HK-2 (cell line): Measurements from ENCODE around the gene BIN1.

ENCODE experiments used
- DNase-seq: peaks from one replicate; pipeline ENCODE4 v3.0.0-alpha.2; 2018; ENCODE audit not compliant: unreplicated experiment

Gene BIN1, protein sequence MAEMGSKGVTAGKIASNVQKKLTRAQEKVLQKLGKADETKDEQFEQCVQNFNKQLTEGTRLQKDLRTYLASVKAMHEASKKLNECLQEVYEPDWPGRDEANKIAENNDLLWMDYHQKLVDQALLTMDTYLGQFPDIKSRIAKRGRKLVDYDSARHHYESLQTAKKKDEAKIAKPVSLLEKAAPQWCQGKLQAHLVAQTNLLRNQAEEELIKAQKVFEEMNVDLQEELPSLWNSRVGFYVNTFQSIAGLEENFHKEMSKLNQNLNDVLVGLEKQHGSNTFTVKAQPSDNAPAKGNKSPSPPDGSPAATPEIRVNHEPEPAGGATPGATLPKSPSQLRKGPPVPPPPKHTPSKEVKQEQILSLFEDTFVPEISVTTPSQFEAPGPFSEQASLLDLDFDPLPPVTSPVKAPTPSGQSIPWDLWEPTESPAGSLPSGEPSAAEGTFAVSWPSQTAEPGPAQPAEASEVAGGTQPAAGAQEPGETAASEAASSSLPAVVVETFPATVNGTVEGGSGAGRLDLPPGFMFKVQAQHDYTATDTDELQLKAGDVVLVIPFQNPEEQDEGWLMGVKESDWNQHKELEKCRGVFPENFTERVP

DNA sequence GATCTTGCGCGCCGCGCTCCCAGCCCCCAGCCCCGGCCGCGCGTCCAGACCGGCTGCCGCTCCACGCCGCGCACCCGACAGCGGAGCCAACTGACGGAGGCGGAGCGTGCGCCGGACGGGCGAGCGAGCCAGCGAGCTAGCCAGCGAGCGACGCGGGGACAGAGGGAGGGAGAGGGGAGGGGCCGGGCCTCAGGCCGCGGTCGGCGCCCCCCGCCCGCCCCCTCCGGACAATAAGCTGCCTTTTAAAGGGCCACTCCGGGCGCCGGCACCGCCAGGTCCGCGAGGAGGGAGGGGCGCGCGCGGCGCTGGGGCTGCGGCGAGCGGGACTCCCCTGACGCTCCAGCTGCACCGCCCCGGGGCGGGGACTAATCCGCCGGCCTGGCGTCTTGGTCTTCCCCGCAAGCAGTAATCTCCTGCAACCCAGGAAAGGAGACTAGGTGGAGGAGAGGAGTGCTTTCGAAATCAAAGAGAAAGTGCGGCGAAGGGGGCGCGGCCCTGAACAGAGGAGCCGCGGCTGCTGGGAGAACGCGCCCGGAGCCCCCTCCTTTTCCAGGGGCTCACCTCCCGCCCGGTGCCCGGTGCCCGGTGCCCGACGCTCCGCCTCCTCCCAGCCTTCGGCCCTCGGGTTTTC, at the start of gene BIN1:
TSS of gene BIN1 (minus strand) at position 164 of the 631 bp plus-strand sequence. CDS start 211 bp downstream, outside the sequence.
- DNase-seq = peak; percentile 85

DNA sequence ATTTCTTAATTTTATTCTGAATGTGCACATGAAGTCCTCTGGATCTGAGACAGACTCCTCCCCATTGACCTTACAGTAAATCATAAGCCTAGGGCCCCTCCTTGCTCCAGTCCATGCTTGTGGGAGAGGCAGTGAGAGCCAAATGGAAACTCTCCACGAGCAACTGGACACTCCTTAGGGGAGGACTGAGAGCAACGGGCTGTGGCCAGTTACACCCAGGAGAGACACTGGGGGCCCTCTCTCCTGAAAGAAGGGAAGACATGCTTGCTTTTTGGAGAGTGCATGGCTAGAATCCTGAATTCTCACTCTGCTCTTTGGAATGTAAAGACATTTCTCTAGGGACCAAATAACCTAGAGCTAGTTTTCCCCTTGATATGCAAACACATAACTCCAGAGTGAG, 49.0 kb upstream of the BIN1 start:
- DNase-seq = no peak

DNA sequence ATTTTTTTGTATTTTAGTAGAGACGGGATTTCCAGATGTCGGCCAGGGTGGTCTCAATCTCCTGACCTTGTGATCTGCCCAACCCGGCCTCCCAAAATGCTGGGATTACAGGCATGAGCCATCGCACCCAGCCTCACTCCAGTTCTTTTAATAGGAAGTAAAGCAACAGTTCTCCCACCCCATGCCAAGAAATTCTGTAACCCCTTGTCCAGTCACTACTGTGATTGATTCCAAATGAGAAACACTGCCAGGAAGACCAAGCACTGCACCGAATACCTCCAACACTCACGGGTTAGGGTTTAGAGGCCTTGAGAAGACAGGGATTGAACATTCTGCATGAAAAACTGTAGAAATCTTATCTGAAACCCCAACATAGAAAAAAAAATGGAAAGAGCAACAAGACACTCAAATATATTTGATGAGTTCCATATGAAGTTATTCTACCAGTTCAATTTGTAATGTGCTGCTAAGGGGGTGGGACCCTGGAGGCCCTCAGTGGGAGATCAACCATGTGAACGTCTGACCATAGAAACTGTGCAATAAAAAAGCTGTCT, 48.2 kb upstream of the BIN1 start:
- no peak for DNase-seq

DNA sequence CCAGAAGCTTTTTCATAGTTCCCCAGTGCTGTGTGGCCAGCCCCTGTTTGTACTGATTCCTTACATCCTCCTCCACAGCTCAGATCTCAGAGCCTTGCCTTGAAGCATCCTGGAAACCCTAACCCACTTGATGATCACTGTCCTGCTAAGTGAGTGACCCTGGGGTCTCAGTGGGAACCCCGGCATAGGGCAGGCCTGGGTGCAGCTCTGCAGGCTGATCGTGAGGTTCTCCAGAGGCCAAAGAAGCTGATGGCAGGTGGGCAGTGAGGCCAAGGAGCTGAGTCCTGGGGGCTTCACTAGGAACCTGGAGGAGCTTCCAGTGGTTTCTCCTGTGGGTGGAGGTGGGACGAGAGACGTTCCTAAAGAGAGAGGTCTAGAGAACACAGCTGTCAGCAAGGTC, 47.4 kb upstream of the BIN1 start:
- DNase-seq = no peak

DNA sequence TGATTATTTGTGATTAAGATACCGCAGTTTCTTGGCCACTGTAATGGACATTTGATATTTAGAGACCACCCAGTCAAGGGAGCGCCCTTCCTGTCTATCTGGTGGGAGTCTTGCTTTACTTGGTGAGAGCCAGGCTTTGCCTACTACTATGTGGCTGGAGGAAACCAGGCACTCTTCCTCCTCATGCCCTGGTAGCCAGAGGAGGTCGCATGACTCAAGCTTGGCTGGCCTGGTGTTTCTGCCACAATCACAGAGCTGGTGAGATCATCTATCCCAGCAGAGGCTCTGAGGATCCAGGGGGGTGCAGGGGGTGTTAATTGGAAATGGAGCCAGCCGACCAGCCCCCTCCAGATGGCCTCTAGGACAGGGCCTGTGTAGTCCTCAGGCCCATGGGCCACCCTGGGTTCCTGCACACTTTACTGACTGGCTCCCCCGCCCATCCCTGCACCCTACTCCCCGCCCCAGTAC, 46.8 kb upstream of the BIN1 start:
- peak; percentile 73 for DNase-seq

DNA sequence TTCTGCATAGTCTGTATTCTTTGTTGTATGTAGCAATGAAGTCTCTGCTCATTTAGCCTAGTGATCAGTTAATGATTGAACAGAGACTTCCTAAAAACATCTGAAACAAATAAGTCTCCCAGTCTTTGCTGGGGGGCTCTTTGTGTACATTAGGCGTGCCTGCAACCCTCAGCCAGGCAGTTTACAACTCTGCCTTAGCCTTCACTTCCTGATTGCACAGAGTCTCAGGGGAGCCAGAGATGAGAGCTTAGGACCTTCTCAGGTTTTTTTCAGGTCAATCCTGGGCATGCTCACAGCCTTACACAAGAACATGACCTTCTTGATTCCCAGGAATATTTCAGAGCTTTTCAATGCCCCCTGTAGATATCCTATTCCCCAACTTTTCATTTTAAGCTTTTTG, 44.0 kb upstream of the BIN1 start:
- DNase-seq = no peak

DNA sequence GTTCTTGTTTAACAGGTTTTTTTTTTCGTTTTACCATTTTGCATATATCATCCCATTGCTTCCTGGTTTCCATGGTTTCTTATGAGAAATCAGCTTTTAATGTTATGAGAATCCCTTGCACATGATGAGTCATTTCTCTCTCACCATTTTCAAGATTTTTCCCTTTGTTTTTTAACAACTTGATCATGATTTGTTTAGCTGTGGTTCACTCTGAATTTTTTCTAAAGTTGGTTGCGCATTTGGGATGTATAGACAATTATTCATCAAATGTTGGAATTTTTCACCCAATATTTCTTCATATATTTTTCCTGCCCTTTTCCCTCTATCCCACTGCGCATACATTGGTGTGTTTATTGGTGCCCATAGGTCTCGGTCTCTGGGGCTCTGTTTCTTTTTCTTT, 42.4 kb upstream of the BIN1 start:
- no peak for DNase-seq

DNA sequence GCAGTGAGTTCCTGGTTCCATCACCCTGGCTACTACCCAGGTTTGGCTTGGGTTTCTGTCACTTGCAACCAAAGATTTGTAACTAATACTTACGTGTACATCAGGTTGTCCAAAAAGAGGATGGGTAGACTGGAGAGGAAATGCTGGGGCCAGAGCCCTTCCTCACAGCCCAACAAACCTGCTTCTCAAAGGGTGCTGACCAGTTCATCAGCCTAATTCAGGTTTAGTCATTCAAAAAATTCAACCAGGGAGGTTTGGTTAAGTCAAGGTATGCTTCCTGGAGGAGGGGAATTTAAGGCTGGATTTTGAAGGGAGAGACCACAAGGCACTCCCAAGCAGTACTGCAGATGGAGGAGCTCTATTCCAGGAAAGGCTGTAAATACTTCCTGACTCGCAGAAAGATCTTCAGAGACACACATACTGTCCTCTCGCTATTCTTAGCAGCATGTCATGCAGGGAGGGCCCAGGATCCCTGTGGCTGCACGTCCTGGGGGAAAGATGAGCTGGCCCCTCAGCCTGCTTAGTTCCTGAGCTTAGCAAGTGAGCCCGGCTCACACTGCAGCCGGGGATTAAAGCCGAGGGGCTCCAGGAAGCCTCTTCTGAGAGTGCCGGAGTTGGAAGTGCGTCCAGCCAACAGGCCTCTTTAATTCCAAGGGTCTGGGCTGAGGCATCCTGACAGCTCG, 40.0 kb upstream of the BIN1 start:
- DNase-seq = no peak

DNA sequence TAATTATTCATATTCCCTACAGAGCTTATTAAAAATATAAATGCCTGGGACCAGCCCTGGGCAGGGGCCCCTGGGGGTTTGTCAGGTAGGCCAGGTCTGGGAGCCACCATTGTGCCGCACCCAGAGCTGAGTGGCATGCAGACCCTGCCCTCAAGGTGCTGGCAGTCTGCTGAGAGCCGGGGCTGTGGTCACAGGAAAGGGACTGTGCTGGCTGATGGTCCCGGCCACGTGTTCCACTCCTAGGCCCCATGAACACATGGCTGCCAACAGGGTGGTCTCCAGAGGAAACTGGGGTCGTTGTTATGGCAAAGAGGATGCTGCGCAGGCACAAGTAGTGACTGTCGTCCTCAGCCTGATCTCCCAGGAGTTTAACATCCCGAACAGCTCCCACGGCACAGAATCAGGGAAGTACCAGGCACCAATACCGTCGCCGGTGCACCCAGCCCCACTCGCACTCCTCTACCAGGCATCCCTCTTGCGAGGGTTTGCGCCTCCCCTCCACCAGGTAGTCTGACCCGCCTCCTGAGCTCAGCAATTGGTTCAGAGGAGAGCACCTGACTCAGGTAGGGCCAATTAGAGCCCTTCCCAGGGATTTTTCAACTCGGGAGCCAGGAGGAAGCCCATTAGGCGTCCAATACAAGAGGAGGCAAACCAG, 39.2 kb upstream of the BIN1 start:
- no peak for DNase-seq

DNA sequence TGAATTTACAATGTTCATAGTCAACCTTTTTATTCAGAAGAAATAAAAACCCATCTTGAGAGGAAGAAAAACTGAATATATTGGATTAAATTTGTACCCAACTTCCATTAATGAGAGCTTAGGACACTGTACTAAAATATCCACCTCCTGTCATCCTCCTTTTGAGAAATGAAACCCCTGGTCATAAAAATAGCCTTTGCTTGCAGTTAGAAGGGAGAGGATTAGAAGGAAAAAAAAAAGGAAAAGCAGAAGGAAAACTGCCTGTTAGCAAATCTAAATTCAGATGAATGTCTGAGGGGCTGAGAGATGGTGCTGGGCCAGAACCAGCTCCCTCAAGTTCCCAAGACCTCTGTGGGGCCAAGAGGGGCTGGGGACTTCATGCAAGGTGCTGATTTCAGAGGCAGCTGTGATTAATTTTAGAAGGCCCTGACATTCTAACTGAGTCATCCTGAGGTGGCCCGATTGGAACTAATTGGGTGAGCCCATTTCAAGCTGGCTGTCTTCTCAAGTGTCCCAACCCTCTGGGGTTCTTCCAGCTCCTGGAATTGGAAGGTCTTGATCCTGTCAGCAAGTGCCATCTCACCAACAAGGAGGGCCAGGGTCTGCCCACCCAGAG, 38.4 kb upstream of the BIN1 start:
- no peak for DNase-seq

DNA sequence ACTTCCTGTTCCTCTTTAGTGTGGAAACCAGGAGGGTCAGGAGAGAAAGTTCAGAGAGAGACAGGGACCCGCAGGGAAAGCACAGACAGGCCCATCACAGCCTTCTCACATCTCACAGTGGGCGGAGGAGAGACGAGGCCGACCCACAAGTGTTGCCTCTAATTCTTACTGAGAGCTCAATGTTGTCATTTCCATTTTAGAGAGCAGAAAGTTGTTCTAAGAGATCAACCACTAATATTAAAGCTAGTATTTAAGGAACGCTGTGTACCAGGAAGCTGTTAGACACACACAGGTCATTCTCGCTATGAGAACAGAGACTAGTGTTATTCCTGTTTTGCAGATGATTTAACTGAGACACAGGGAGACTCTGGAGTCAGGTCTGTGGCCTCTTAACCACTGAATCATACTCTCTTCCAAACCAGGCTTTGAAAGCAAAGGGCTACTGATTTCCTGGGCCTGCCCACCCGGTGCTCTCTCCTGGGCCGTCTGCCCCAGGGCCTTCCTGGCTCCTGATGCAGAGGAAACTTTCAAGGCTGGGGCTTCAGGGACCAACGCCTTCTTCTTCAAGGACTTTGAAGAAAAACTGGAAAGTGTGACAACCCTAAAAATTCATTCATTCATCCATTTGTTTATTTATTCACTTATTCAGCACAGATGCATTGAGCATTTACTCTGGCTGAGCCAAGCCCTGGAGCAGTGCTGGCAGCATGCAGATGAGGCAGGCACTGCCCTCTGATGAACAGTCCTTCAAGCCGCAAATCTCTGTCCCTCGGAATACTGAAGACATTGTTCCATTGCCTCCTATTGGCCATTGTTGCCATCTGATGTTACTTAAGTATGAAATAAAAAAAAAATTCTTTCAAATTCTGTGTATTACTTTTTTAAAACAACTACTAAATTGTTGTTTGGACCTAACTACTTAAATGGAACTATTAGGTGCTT, 37.2 kb upstream of the BIN1 start:
- DNase-seq = no peak

DNA sequence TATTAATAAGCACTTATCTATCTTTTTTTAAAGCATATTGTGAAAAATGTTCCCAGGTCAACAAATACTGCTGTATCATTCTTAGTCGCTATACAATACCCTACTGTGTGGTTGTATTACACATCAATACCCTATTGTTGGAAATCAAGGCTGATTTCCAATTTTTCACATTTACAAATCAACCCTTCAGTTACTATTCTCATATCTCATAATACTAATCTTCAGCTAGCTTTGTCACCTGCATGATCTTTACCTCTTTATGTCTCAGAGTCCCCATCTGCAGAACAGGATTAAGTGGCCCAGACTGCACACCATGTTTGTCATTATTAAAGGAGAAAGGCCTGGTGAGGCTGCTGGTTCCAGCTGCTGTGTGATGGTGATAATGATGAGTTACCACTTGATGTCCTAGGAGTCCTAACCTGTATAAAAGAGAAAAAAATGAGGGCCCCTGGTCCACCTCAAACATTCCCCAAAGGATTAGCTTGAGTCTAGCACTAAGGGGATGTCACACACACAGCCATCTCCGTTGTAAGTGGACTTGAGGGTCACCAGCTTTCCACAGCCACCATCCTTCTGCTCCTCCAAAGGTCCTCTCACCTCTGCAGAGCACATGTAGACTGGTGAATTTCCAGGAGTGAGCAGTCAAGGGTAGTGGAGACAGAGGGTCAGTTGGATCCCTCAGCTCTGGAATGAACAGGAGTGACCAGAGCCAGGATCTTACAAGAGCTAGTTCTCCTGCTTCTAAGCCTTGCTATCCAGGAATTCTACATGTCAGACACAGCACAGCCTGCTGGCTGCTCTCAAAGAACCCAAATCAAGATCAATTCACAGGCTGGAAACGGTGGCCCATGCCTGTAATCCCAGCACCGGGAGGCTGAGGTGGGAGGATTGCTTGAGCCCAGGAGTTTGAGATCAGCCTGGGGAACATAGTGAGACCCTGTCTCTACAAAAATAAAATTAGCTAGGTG, 36.0 kb upstream of the BIN1 start:
- DNase-seq = no peak

DNA sequence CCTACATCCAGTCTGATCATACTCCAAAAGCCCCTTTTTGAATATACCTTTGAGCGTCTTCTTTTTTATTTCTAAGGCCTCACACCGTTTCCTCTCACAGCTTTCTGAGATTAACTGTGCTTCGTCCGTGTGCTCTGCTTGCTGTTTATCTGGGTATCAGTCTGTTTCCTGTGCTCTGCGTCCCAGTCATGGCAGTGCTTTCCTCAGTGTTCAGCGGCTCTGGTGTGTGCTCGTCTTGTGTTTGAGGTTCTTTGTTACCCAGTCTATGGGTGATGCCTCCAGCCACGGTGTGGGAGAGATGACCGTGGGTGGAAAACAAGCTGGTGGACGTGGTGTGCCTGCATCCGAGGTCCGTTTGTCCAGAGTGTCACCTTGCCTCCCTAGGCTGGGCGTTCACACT, 33.6 kb upstream of the BIN1 start:
- DNase-seq = no peak

DNA sequence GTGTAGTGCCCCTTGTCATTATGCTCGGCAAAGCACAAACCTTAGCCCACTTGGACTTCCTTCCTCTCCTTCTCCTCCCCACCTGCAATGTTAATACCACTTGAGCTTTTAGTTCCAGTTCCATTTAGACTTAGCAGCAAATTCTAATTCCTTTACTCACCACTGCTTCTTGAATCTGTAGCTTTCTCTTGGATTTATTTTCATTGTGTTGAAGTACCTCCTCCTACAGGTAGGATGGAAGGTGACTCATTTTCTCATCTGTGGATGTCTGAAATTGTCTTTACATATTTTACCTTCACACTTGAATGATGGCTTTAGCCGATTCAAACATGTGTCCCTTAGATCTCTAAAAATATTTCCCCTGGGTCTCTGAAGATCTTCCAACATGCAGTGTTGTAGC, 32.8 kb upstream of the BIN1 start:
- DNase-seq = no peak

DNA sequence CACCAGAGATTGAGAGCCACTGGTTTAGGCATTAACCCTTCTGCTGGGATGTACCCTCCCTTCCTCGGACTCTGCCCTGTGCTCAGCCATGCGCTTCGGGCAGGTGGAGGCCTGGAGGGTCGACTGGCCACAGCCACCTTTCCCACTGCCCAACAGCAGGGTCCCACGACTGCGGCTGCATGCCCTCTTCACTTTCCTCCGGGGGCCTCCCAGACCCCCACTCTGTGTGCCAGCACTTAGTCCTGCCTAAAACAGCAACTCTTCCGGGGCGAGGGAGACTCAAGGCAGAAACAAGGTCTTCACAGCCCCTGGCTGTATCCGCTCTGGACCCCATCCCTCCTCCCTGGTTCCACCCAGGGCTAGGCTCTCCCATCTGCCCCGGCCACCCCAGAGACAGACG, 31.3 kb upstream of the BIN1 start:
- DNase-seq = no peak

DNA sequence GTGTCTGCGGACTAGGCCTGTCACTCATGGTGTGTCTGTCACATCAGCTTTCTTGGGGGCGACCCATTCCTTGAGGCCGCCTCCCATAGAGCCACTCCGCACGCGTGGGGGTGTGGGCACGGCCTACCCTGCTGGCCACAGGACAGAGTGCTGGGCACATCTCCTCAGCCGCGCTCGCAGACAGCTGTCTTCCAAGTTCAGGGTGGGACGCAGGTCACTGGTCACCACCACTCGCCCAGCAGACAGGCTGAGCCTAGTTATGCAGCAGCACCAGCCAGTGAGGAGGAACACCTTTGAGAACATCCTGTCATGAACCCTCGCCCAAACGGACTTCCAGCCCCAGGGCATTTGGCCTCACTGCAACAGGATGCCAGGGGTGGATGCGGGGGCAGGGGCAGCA, 30.8 kb upstream of the BIN1 start:
- DNase-seq = no peak

DNA sequence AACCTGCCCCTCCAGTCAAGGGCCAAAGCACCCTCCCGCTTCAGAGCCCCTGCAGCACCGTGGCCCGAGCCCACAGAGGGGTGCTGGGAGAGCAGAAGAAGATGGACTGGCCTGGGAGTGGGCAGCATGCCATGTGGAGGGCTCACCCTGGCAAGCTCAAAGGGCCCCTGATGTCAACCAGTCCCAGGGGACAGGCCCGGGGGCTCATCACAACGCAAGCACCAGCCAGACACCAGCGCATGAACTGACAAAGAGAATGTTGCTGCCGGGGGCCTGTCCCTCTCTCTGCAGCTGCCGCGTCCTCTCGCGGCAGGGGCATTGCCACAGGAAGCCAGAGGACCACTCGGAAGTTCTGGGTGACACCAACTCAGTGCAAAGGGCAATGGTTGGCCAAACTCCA, 30.3 kb upstream of the BIN1 start:
- DNase-seq = no peak

DNA sequence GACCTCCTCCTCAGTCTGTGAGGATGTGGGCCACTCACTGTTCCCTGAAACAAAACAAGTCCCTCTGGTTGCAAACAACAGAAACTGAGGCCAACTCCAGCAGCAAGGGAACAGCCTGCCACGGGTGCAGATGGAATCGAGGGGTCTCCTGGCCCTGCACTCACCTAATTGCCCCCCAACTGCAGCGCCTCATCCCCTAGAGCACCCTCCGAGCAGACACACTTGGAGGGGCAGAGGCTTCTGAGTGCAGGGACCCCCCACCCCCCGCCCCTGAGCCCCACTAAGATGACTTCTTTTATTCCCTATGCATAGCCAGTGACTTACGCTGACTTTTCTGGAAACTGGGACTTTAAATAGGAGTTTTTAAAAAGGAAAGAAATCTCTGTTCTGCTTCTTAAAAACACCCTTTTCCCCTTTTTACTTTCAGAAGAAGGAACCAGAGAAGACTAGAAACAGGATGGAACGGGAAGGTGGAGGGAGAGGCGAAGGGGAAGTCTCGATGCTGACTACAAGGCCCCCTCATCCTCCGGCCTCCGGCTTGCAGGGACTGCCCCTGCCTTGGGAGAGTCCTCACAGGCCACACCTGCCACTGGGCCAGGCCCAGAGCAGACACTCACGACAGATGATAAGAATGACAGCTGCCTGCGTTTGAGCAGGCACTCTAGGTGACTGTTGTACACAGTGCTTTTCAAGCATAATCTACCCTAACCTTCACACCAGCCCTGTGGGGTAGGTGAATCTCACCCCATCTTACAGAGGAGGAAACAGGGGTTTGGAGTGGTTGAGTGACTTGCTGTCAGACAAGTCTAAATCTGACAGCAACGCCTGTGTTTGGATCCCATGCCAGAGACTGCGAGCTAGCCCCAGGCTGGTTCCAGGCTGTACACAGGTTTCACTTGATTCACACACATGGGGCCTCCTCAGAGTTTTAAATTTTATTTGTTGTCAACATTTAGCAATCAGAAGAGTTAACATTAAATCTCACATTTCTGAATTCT, 28.2 kb upstream of the BIN1 start:
- DNase-seq = no peak
